ENCODE results near the gene DCTD. TPM values are rescaled to one million over a fixed set of nuclear protein-coding genes. Genes with fewer than 3 reads are reported as not detected.

DCTD gene
- total RNA-seq, 1 donor from 2014 or later: 99.4 TPM

GRCh38 chr4:182898479-182898799, 18.7 kb downstream of the DCTD start:
- Mint-ChIP-seq H3K27me3 (no peaks in the 10 kb centered on the region), H3K27ac (peak overlapping the region; percentile 85), H3K4me1 (ENCODE audit: low read depth) (peaks cover 36% of the 10 kb centered on the region), H3K9me3 (ENCODE audit: low read depth) (no peaks in the 10 kb centered on the region), H3K36me3 (ENCODE audit: insufficient read depth) (peaks cover 26% of the 10 kb centered on the region), H3K4me3 (ENCODE audit: low read depth) (no peak overlapping the region)
- no peak for TF ChIP-seq CTCF (IDR thresholded peaks at IDR 0.05; ENCODE audit: unreplicated experiment)
- no peak for DNase-seq (ENCODE audit: low spot score, unreplicated experiment)

GRCh38 chr4:182897601-182898478, 19.3 kb downstream of the DCTD start:
- Mint-ChIP-seq H3K27me3 (no peaks in the 10 kb centered on the region), H3K4me1 (ENCODE audit: low read depth) (peaks cover 36% of the 10 kb centered on the region), H3K9me3 (ENCODE audit: low read depth) (no peaks in the 10 kb centered on the region), H3K36me3 (ENCODE audit: insufficient read depth) (peaks cover 30% of the 10 kb centered on the region), H3K27ac (peak overlapping the region; percentile 85), H3K4me3 (ENCODE audit: low read depth) (no peak overlapping the region)
- no peak for DNase-seq (ENCODE audit: low spot score, unreplicated experiment)
- TF ChIP-seq CTCF (IDR thresholded peaks at IDR 0.05; ENCODE audit: unreplicated experiment): no peak

DNA sequence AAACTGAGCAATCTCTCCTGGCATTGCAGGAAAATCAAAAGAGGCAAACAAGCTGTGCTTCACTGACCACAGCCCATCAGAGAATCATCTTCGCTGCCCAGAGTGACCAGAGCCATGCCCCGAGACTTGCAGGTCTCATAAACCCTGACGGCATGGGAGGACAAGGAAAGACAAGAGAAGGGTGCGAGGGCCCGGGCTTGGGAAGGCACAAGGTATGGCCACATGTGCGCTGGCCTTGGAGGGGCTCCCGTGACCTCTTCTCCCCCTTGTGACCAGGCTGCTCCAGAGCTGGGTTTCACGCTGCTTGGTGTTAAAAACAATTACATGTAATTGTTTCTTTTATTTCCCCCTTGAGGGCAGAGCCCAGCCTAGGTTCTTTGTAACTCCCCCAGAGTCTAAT, 20.8 kb downstream of the DCTD start:
- no peak for DNase-seq (ENCODE audit: low spot score, unreplicated experiment)
- Mint-ChIP-seq H3K36me3 (ENCODE audit: insufficient read depth) (peaks cover 35% of the 10 kb centered on the region), H3K4me3 (ENCODE audit: low read depth) (no peak overlapping the region), H3K4me1 (ENCODE audit: low read depth) (peaks cover 33% of the 10 kb centered on the region), H3K27ac (no peak overlapping the region), H3K27me3 (no peaks in the 10 kb centered on the region), H3K9me3 (ENCODE audit: low read depth) (no peaks in the 10 kb centered on the region)
- TF ChIP-seq CTCF (IDR thresholded peaks at IDR 0.05; ENCODE audit: unreplicated experiment): no peak

DNA sequence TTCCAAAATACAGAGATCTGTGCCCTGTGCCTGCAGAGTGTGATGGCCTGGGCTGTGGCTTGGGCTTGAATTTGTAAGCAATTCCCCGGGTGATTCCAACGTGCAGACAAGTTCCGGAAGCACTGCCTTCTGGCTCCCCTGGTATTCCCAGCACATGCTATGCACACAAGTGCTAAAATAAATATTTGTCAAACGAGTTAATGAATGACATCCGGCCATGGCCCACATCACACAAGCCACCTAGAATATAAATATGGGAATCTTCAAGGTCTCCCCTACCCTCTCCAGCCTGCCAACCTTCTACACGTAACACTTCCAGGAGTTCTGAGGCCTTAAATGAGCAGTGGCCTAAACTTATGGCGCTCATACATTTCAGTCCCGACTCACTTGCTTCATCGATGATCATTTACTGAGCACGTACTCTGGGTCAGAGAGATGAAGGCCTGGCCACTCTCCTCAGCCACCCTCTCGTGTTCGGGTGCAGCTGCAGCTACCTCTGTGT, 21.3 kb downstream of the DCTD start:
- peak overlapping the region; percentile 88 for H3K27ac Mint-ChIP-seq
- no peaks in the 10 kb centered on the region for H3K9me3 Mint-ChIP-seq (ENCODE audit: low read depth)
- DNase-seq (ENCODE audit: low spot score, unreplicated experiment): no peak
- no peaks in the 10 kb centered on the region for H3K27me3 Mint-ChIP-seq
- peaks cover 35% of the 10 kb centered on the region for H3K36me3 Mint-ChIP-seq (ENCODE audit: insufficient read depth)
- TF ChIP-seq CTCF (IDR thresholded peaks at IDR 0.05; ENCODE audit: unreplicated experiment): no peak
- H3K4me1 Mint-ChIP-seq (ENCODE audit: low read depth): peaks cover 33% of the 10 kb centered on the region
- no peak overlapping the region for H3K4me3 Mint-ChIP-seq (ENCODE audit: low read depth)

DNA sequence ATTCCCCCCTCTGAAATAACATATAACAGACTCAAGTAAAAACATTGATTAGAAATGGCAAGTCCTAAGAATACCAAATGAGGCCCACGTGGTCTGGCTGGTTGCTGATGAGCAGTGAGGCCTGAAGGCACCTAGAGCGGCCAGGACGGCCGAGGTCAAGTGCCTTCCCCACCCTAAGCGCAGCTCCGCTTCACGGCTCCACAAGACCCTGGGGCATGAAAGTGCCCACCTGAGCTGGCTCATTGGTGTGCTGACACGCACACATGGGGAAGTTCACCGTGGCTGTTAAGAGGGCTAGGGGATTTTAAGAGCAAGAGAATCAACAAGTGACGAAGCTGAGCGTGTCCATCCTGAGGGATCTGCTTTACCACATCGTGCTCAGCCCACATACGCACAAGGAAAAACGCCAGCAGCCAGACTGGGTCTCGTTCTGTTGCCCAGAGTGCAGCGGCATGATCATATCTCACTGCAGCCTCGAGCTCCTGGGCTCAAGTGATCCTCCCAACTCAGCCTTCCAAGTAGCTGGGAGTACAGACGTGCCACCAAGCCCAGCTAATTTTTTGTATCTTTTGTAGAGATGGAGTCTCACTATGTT, 22.4 kb downstream of the DCTD start:
- no peak for TF ChIP-seq CTCF (IDR thresholded peaks at IDR 0.05; ENCODE audit: unreplicated experiment)
- no peak for DNase-seq (ENCODE audit: low spot score, unreplicated experiment)
- peaks cover 33% of the 10 kb centered on the region for H3K4me1 Mint-ChIP-seq (ENCODE audit: low read depth)
- no peak overlapping the region for H3K4me3 Mint-ChIP-seq (ENCODE audit: low read depth)
- H3K36me3 Mint-ChIP-seq (ENCODE audit: insufficient read depth): peaks cover 37% of the 10 kb centered on the region
- peak overlapping the region; percentile 69 for H3K27ac Mint-ChIP-seq
- H3K27me3 Mint-ChIP-seq: no peaks in the 10 kb centered on the region
- H3K9me3 Mint-ChIP-seq (ENCODE audit: low read depth): no peaks in the 10 kb centered on the region
